GM19397 (cell line): ENCODE results near the gene XG.

Experiments
- ATAC-seq: cut with Tn5 transposase; IDR thresholded peaks from one replicate; pipeline ENCODE4 v1.9.1; 2021; ENCODE audit warnings: mild to moderate bottlenecking, moderate library complexity; ENCODE audit not compliant: unreplicated experiment

The XG gene

DNA sequence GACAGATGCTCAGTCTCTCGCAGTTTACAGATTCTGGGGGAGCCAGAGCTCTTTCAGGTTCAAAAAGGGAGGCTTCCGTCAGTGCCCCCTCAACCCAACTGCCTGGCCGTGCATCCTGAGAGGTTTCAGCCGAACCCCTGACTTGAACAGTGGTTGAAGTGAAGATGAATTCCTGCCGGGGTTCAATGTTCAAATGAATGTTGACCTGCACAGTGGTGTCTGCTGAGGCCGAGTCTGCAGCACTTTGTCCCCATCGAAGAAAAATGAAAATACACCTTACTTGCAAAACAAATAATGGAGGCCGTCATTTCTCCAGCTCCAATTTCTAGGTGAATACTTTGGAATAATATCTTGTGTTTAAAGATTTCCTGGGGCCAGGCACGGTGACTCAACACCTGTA lies 110.6 kb downstream of the XG start:
- no peak for ATAC-seq

DNA sequence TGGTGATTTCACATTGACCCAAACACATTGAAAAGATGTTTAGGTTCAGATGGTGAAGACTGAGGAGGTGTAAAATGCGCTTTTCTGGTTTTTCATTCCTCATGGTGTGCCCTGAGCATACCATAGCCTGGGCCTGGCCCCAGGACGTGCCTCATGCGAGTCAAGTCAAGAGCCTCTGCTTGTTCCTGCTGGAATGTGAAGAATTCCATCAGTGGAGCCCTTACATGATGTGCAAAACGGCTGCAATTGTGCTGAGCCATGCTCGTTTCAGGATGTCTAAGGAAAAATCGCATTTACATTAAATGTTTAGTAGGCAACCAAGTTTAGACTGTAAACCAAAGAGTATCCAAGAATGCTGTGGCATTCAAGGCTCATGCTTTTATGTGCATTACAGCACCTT lies 111.8 kb downstream of the XG start:
- ATAC-seq: no peak
